HG03558 (cell line): ENCODE data around the gene RPL7A.
"Not testable (repeated sequence)": the region's sequence is repeated elsewhere in the genome, so short reads cannot be mapped to it uniquely, and the experiment has no call there.

Experiments
- ATAC-seq: cut with Tn5 transposase; IDR thresholded peaks from one replicate; pipeline ENCODE4 v1.9.1; 2021; ENCODE audit warnings: moderate number of reproducible peaks; ENCODE audit not compliant: unreplicated experiment; ENCODE audit errors: extremely low read depth

Gene RPL7A

DNA sequence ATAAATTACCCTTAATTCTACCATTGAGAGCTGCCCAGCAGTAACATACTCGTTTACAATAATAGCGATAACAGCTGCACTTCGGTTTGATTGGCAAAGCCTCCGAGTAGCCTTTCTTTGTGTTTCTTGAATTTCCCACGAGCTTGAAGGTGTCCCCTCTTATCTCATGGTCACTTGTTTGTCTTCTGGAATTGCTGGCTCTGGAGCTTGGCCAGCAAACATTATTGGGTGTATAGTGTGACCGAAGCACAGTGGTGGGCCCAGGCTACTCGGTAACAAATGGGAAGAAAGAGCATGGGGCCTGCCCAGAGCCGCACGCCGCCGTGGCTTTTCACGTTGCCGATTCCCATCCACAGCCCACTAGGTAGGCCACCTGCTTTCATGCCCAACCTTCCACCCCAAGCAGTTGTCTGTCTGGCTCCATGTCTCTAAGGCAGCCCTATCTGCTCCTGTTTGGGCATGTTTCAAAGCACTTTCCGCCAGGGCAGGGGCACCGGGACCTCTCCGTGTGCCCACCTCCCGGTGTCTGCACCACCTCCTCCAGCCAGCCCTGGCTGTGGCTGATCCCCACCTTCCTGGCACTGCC lies 36.8 kb downstream of the RPL7A start:
- no peak for ATAC-seq

GRCh38 chr9:133385452-133385851 lies 37.4 kb downstream of the RPL7A start:
- no peak for ATAC-seq

- no peak for ATAC-seq
These were observed 38.3 kb downstream of the RPL7A start for GRCh38 chr9:133386338-133386737.

- no peak for ATAC-seq
These were observed 39.7 kb downstream of the RPL7A start for GRCh38 chr9:133387680-133388079.

- ATAC-seq, result no peak
These were observed 41.1 kb downstream of the RPL7A start for GRCh38 chr9:133389025-133389557.

DNA sequence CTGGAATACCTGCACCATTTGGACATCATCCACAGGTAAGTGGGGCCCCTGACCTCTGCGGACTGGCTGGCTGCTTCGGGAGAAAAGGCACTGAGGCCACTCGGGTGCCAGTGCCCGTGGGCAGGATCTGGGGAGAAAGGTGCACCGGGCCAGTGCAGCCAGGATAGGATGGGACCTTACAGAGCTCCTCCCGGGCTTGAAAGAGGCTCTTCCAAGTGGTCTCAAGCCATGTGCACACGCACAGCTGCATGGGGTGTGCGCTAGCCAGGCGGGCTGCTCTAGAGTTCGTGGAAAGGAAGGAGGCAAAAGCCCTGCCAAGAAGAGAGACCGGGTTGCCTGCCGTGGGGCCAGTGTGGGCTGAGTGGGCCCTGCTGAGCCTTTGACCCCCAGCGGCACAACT lies 41.5 kb downstream of the RPL7A start:
- no peak for ATAC-seq

DNA sequence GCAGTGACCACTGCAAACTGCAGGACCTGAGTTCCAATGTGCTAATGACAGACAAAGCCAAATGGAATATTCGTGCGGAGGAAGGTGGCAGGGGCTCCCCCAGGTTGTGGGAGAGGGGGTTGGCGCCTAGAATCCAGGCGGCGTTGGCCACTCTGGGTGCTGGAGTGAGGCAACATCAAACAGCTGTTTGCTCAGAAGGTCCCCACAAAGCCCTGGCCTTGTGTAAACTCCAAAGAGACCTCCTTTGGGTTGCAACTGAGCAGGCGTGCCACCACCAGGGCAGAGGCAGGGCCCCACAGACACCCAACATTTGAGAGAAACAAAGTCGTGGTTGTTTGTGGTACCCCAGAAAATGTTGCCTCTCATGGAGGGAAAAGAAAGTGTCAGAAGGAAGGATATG lies 42.7 kb downstream of the RPL7A start:
- ATAC-seq, result no peak

DNA sequence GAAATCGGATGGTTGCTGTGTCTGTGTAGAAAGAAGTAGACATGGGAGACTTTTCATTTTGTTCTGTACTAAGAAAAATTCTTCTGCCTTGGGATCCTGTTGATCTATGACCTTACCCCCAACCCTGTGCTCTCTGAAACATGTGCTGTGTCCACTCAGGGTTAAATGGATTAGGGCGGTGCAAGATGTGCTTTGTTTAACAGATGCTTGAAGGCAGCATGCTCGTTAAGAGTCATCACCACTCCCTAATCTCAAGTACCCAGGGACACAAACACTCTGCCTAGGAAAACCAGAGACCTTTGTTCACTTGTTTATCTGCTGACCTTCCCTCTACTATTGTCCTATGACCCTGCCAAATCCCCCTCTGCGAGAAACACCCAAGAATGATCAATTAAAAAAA lies 43.4 kb downstream of the RPL7A start:
- ATAC-seq, result not testable (repeated sequence)

DNA sequence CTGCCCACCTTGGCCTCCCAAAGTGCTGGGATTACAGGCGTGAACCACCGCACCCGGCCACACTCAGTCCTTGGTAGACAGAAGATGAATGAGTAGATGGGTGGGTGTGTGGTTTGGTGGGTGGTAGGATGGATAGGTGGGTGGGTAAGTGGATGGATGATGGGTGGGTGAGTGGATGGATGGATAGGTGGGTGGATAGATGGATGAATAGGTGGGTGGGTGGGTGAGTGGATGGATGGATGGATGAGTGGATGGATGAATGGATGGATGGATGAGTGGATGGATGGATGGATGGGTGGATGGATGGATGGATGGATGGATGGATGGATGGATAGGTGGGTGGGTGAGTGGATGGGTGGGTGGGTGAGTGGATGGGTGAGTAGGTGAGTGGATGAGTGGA lies 44.3 kb downstream of the RPL7A start:
- not testable (repeated sequence) for ATAC-seq

DNA sequence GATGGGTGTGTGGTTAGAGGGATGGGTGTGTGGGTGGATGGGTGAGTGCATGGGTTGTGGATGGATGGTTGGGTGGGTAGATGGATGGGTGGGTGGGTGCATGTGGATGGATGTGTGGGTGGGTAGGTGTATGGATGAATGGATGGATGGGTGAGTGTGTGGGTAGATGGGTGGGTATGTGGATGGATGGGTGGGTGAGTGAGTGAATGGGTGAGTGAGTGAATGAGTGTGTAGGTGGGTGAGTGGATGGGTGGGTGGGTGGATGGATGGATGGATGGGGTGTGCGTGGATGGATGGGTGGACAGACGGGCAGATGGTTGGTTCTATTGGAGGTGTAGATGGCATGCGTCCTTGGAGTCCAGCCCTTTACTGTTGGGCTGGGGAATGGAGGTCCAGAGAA lies 45.4 kb downstream of the RPL7A start:
- no peak for ATAC-seq

- ATAC-seq, result no peak
These were observed 46.8 kb downstream of the RPL7A start for GRCh38 chr9:133394687-133395271.

- no peak for ATAC-seq
These were observed 48.9 kb downstream of the RPL7A start for GRCh38 chr9:133396952-133397351.

GRCh38 chr9:133397370-133397769 lies 49.4 kb downstream of the RPL7A start:
- no peak for ATAC-seq

DNA sequence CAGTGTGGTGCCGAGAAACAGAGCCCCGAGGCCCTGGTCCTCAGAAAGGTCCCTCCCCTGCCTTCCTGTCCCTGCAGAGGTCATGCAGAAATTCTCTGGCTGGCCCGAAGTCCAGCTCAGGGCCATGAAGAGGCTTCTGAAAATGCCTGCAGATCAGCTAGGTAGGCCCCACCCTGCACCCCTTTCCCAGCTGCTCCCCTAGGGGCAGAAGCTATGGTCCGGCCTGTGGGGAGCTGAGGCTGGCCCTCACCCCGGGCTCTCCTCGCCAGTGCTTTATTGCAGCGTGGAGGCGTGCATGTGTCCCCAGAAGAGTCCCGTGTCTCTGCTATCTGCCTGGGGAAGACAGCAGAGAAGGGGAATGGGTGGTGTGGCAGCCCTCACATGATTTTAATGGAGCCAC lies 49.9 kb downstream of the RPL7A start:
- no peak for ATAC-seq

DNA sequence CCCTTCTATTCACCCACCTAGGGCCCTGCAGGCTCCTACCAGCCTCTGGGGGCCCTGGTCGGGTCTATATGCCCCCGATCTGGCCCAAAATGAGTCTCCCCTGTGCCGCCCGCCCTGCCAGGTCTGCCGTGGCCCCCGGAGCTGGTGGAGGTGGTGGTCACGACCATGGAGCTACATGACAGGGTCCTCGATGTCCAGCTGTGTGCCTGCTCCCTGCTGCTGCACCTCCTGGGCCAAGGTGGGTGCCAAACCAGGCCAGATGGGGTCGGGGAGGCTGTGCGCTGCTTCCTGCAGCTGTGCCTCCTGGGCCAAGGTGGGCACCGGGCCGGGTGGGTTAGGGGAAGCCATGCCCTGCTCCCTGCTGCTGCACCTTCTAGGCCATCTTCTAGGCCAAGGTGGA lies 52.3 kb downstream of the RPL7A start:
- ATAC-seq, result no peak
